HCT116 (cell line): ENCODE results near the gene UTF1. TPM values are rescaled to one million over a fixed set of nuclear protein-coding genes. Genes with fewer than 3 reads are reported as not detected.

Experiments
- ATAC-seq: fragments of 200-7000 bp; cut with Tn5 transposase; 2 replicates; pipeline ENCODE4 v1.9.1; 2020; ENCODE audit warnings: mild to moderate bottlenecking, moderate library complexity
- BruUV-seq: library from RNA; stranded (reverse); fragments of 400-500 nt; replicated peaks from 2 replicates; lab custom pipeline; 2021; lab: Mats Ljungman, UMichigan
- CTCF ChIA-PET: fragments of 300-600 bp; sonication (Branson Sonifier 250); formaldehyde crosslinking; loops from one replicate; lab custom pipeline; 2021; ENCODE audit warnings: antibody characterized with exemption; lab: Charles Lee
- POLR2A ChIA-PET: fragments of 300-600, 350-600 bp; sonication (Branson Sonifier 250); formaldehyde crosslinking; loops from one replicate; lab custom pipeline; 2021; ENCODE audit warnings: antibody characterized with exemption; lab: Charles Lee
- RAD21 ChIA-PET, 2 experiments: fragments of 300-600 bp; sonication (Branson Sonifier 250); formaldehyde crosslinking; loops; one replicate each; lab custom pipeline; 2023; ENCODE audit warnings: low total read pairs in 2 of 2; ENCODE audit not compliant: uncharacterized antibody in 2 of 2, unreplicated experiment in 2 of 2, low non-redundant PET in 1 of 2; lab: Charles Lee
- DNase-seq: peaks from one replicate; pipeline ENCODE4 v3.0.0-alpha.2; 2010; ENCODE audit warnings: low read depth, low spot score
- H2AFZ ChIP-seq: fragments of 200-600 bp; shearing (Covaris generic), sonication (generic); 2 replicates; pipeline ENCODE4 v1.6.1; 2017; ENCODE audit warnings: low read depth, mixed run types, mixed read lengths, antibody characterized with exemption, low read length; ENCODE audit not compliant: poor library complexity, severe bottlenecking
- H3K27ac ChIP-seq: 2 replicates; pipeline ENCODE4 v1.5.1; 2012; ENCODE audit warnings: low read depth, low read length
- H3K27me3 ChIP-seq: fragments of 200-600 bp; sonication (generic); 2 replicates; pipeline ENCODE4 v1.6.1; 2016; ENCODE audit warnings: mixed run types, low read length, mixed read lengths; ENCODE audit not compliant: insufficient read depth
- H3K36me3 ChIP-seq, 2 experiments: fragments of 200-500 bp in 1 of 2; fragments of 200-600 bp in 1 of 2; sonication (Bioruptor generic) in 1 of 2; sonication (generic) in 1 of 2; 2 replicates each; pipeline versions ENCODE4 v1.5.1 to v1.6.1; 2014 to 2016; ENCODE audit warnings: low read length in 2 of 2, inconsistent platforms in 1 of 2, mixed read lengths in 1 of 2, mixed run types in 1 of 2; ENCODE audit not compliant: insufficient read depth in 2 of 2, control insufficient read depth in 1 of 2
- H3K4me1 ChIP-seq, 2 experiments: fragments of 200-600 bp in 1 of 2; sonication (generic) in 1 of 2; 2 replicates each; pipeline versions ENCODE4 v1.5.1 to v1.6.1; 2012 to 2017; ENCODE audit warnings: low read length in 2 of 2, inconsistent platforms in 1 of 2, mild to moderate bottlenecking in 1 of 2, mixed read lengths in 1 of 2, mixed run types in 1 of 2, moderate library complexity in 1 of 2; ENCODE audit not compliant: insufficient read depth in 2 of 2, control insufficient read depth in 1 of 2
- H3K4me2 ChIP-seq: fragments of 200-600 bp; sonication (generic); 2 replicates; pipeline ENCODE4 v1.6.1; 2017; ENCODE audit warnings: mixed run types, low read length, mixed read lengths
- H3K4me3 ChIP-seq, 2 experiments: fragments of 200-600 bp in 1 of 2; sonication (generic) in 1 of 2; replicated peaks in 1 of 2; 2 replicates each; pipeline ENCODE4 v1.5.1; 2011 to 2016; ENCODE audit warnings: low read length in 2 of 2, control low read depth in 1 of 2, low read depth in 1 of 2, mild to moderate bottlenecking in 1 of 2, mixed read lengths in 1 of 2, mixed run types in 1 of 2
- H3K79me2 ChIP-seq: fragments of 200-600 bp; sonication (generic); 2 replicates; pipeline ENCODE4 v1.6.1; 2017; ENCODE audit warnings: mild to moderate bottlenecking, mixed run types, low read length, moderate library complexity, mixed read lengths; ENCODE audit not compliant: insufficient read depth
- H3K9ac ChIP-seq: fragments of 200-600 bp; sonication (generic); 2 replicates; pipeline ENCODE4 v1.6.1; 2016; ENCODE audit warnings: low read length, mixed read lengths
- H3K9me2 ChIP-seq: fragments of 200-600 bp; sonication (generic), shearing (Covaris generic); 2 replicates; pipeline ENCODE4 v1.6.1; 2017; ENCODE audit warnings: mixed run types, mild to moderate bottlenecking, moderate library complexity; ENCODE audit not compliant: insufficient read depth
- H3K9me3 ChIP-seq, 2 experiments: fragments of 200-500 bp in 1 of 2; fragments of 200-600 bp in 1 of 2; sonication (Bioruptor generic) in 1 of 2; sonication (generic) in 1 of 2; 2 replicates each; pipeline ENCODE4 v1.6.1; 2014 to 2017; ENCODE audit warnings: low read length in 2 of 2, mixed read lengths in 2 of 2, inconsistent platforms in 1 of 2, low read depth in 1 of 2, mild to moderate bottlenecking in 1 of 2, mixed run types in 1 of 2, moderate library complexity in 1 of 2; ENCODE audit not compliant: control insufficient read depth in 1 of 2, insufficient read depth in 1 of 2
- H4K20me1 ChIP-seq: fragments of 200-600 bp; sonication (generic), shearing (Covaris generic); 2 replicates; pipeline ENCODE4 v1.6.1; 2017; ENCODE audit warnings: mixed run types, mild to moderate bottlenecking, moderate library complexity; ENCODE audit not compliant: insufficient read depth
- CBX3 ChIP-seq: IDR thresholded peaks from 2 replicates; pipeline ENCODE4 v1.6.1; 2012; ENCODE audit warnings: low read depth
- ELF1 ChIP-seq: IDR thresholded peaks from 2 replicates; pipeline ENCODE4 v1.6.1; 2012; ENCODE audit warnings: low read depth, borderline replicate concordance
- JUND ChIP-seq: IDR thresholded peaks from 2 replicates; pipeline ENCODE4 v1.6.1; 2012
- POLR2A ChIP-seq: IDR thresholded peaks from 2 replicates; pipeline ENCODE4 v1.7.0; 2011; ENCODE audit warnings: borderline replicate concordance; ENCODE audit not compliant: insufficient read depth, insufficient read length; ENCODE audit errors: extremely low read depth
- POLR2AphosphoS5 ChIP-seq: IDR thresholded peaks from 2 replicates; pipeline ENCODE4 v1.6.1; 2011; ENCODE audit warnings: mild to moderate bottlenecking, low read depth, low read length, moderate library complexity
- RAD21 ChIP-seq: IDR thresholded peaks from 2 replicates; pipeline ENCODE4 v1.6.1; 2012; ENCODE audit warnings: low read depth, mild to moderate bottlenecking
- SP1 ChIP-seq: IDR thresholded peaks from 2 replicates; pipeline ENCODE4 v1.6.1; 2012; ENCODE audit warnings: low read depth
- SRF ChIP-seq: IDR thresholded peaks from 2 replicates; pipeline ENCODE4 v1.6.1; 2012; ENCODE audit warnings: low read depth
- YY1 ChIP-seq: IDR thresholded peaks from 2 replicates; pipeline ENCODE4 v1.6.1; 2011; ENCODE audit warnings: low read length, low read depth, moderate library complexity, mild to moderate bottlenecking; ENCODE audit not compliant: insufficient replicate concordance; ENCODE audit errors: extremely low read depth
- ZFX ChIP-seq: fragments of 450-650 bp; IDR thresholded peaks from 2 replicates; pipeline ENCODE4 v1.6.1; 2017
- intact Hi-C: fragments of 100-400 bp; cut with micrococcal nuclease; formaldehyde crosslinking; loops from 2 replicates; pipeline ENCODE4 v1.10.0; 2022
- total RNA-seq: library from RNA; stranded (reverse); gene quantifications from one replicate; pipeline ENCODE4 v1.2.1, GENCODE V29; 2021; ENCODE audit not compliant: unreplicated experiment
- TF ChIP-seq, protein P1 (sequence below): IDR thresholded peaks from 2 replicates; pipeline ENCODE4 v1.6.1; 2012
- TF ChIP-seq, protein P2 (sequence below), 3 experiments: fragments of 200-600 bp in 1 of 3; sonication (generic) in 1 of 3; IDR thresholded peaks in 2 of 3; conservative IDR thresholded peaks in 1 of 3; 2 replicates each; pipeline ENCODE4 v1.5.1; 2012 to 2017; ENCODE audit warnings: low read depth in 2 of 3, low read length in 2 of 3, antibody characterized with exemption in 1 of 3, borderline replicate concordance in 1 of 3, control low read depth in 1 of 3, mild to moderate bottlenecking in 1 of 3, mixed read lengths in 1 of 3, mixed run types in 1 of 3, moderate library complexity in 1 of 3; ENCODE audit not compliant: insufficient read depth in 1 of 3

The UTF1 gene
- total RNA-seq, 1 experiment from 2014 or later: not detected

DNA sequence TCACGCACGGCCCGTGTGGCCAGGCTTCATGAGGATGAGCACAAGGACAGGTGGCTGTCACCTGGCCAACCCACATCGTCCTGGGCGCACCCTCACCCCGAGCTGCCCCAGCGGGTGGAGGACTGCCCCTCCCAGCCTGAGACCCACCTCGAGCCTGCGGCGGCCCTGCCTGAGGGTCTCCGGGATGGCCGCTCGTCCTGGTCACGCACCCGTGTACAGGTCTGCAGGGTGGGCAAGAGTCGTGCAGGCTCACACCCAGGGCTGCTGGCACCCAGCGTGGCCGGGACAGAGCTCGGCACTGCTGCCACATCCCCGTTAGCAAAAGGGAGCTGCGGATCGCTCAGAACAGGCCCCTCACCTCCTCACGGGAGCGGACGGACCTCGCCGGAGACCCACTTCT is 14.4 kb upstream of the UTF1 start:
- H3K9me3 ChIP-seq: no peaks in the 10 kb centered on the region
- H3K4me1 ChIP-seq: no peaks in the 10 kb centered on the region
- intact Hi-C loops: no loop called here
- no peaks in the 10 kb centered on the region for H3K36me3 ChIP-seq
- no peak for TF ChIP-seq YY1
- TF ChIP-seq POLR2AphosphoS5: no peak
- TF ChIP-seq, protein P1, sequence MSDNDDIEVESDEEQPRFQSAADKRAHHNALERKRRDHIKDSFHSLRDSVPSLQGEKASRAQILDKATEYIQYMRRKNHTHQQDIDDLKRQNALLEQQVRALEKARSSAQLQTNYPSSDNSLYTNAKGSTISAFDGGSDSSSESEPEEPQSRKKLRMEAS: no peak
- no peak for TF ChIP-seq ELF1
- TF ChIP-seq, protein P2, sequence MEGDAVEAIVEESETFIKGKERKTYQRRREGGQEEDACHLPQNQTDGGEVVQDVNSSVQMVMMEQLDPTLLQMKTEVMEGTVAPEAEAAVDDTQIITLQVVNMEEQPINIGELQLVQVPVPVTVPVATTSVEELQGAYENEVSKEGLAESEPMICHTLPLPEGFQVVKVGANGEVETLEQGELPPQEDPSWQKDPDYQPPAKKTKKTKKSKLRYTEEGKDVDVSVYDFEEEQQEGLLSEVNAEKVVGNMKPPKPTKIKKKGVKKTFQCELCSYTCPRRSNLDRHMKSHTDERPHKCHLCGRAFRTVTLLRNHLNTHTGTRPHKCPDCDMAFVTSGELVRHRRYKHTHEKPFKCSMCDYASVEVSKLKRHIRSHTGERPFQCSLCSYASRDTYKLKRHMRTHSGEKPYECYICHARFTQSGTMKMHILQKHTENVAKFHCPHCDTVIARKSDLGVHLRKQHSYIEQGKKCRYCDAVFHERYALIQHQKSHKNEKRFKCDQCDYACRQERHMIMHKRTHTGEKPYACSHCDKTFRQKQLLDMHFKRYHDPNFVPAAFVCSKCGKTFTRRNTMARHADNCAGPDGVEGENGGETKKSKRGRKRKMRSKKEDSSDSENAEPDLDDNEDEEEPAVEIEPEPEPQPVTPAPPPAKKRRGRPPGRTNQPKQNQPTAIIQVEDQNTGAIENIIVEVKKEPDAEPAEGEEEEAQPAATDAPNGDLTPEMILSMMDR (IDR thresholded peaks at IDR 0.05 in 2 of 3, conservative IDR thresholded peaks at IDR 0.05 in 1 of 3; ENCODE audit: borderline replicate concordance in 1 of 3, insufficient read depth in 1 of 3, low read depth in 2 of 3, low read length in 2 of 3): no peak
- no peak for TF ChIP-seq SP1
- TF ChIP-seq RAD21: no peak
- TF ChIP-seq ZFX: no peak
- no peak for TF ChIP-seq SRF
- TF ChIP-seq JUND: no peak
- TF ChIP-seq CBX3: no peak
- TF ChIP-seq POLR2A: no peak
- TF ChIP-seq, all 23 proteins: peak for 0
- no peaks in the 10 kb centered on the region for H3K27me3 ChIP-seq
- RAD21 ChIA-PET: no interaction called here
- no peak overlapping the region for H3K4me3 ChIP-seq
- BruUV-seq: no TSS peak
- no peaks in the 10 kb centered on the region for H3K79me2 ChIP-seq
- H3K9me2 ChIP-seq: no peaks in the 10 kb centered on the region
- no peak overlapping the region for H3K9ac ChIP-seq
- POLR2A ChIA-PET: no interaction called here
- no peak overlapping the region for H3K4me2 ChIP-seq
- H2AFZ ChIP-seq: no peak overlapping the region
- H3K27ac ChIP-seq: no peak overlapping the region
- CTCF ChIA-PET: no interaction called here
- DNase-seq (no peak), ATAC-seq (no peak)
- H4K20me1 ChIP-seq: no peaks in the 10 kb centered on the region
